Articular chondrocyte of knee joint (primary cell): Measurements from ENCODE around the gene HABP2. TPM values are rescaled to one million over a fixed set of nuclear protein-coding genes. Genes with fewer than 3 reads are reported as not detected.

Experiments
- total RNA-seq: library from RNA; depleted of rRNA; stranded (reverse); fragments of >200 nt; gene quantifications from 2 replicates; pipeline ENCODE4 v1.2.3, GENCODE V29; 2012

Gene HABP2
- not detected in 2 replicates for total RNA-seq

DNA sequence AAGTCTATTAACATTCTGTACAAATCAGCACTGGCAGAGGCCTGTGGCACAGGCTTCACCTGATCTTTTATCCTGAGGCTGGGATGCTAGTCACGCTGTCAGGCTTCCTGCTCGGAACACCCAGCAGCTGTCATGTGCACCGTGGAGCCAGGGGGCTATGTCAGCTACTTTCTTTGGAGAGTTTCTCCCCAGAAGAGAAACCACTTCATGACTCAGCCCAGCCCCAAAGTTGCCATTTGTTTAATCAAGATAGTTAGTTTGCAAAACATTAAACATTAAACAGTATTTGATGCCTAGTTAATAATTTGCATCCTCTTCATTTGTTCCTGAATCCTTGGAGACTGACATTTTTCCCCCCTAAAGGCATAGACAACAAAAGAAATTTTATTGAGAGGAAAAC lies at the start of gene HABP2:
TSS of gene HABP2 (plus strand) at position 353 of the 400 bp plus-strand sequence. CDS start 69 bp downstream, outside the sequence.

Other genes starting within 250 kb of the HABP2 start
- 0.13 and 0.22 TPM in 2 replicates for gene NRAP, start 111.0 kb downstream of the HABP2 start, total RNA-seq
- 26.1 TPM in 2 replicates for gene CASP7, start 126.9 kb downstream of the HABP2 start, total RNA-seq
- not detected in 2 replicates for gene PLEKHS1, start 198.6 kb downstream of the HABP2 start, total RNA-seq